DND-41 (cell line): ENCODE measurements around the gene SLC1A4.
A peak's percentile ranks its signal among the peaks of the same experiment; 100 is the strongest.

ENCODE experiments used
- ATAC-seq: fragments of 200-7000 bp; cut with Tn5 transposase; 3 replicates; pipeline ENCODE4 v1.9.1; 2021; ENCODE audit warnings: low read depth; ENCODE audit not compliant: insufficient read depth
- DNase-seq: peaks from one replicate; pipeline ENCODE4 v3.0.0-alpha.2; 2020
- H2AFZ ChIP-seq: 2 replicates; pipeline ENCODE4 v1.6.0; 2012; ENCODE audit warnings: low read depth, low read length
- H3K27ac ChIP-seq: 2 replicates; pipeline ENCODE4 v1.5.1; 2012; ENCODE audit warnings: low read length, inconsistent platforms
- H3K27me3 ChIP-seq: fragments of 200-600 bp; sonication (generic); 2 replicates; pipeline ENCODE4 v1.6.0; 2012; ENCODE audit warnings: low read length, mild to moderate bottlenecking, inconsistent platforms; ENCODE audit not compliant: insufficient read depth, poor library complexity
- H3K36me3 ChIP-seq: 2 replicates; pipeline ENCODE4 v1.5.1; 2012; ENCODE audit warnings: low read length, inconsistent platforms; ENCODE audit not compliant: insufficient read depth
- H3K4me1 ChIP-seq: 2 replicates; pipeline ENCODE4 v1.5.1; 2012; ENCODE audit warnings: mild to moderate bottlenecking, low read length; ENCODE audit not compliant: insufficient read depth
- H3K4me2 ChIP-seq: 2 replicates; pipeline ENCODE4 v1.6.0; 2012; ENCODE audit warnings: mild to moderate bottlenecking, moderate library complexity, low read length, inconsistent platforms; ENCODE audit not compliant: insufficient read depth
- H3K4me3 ChIP-seq, 2 experiments: fragments of 200-600 bp in 1 of 2; shearing (Covaris generic) in 1 of 2; 2 replicates each; pipeline ENCODE4 v1.5.1; 2012 to 2016; ENCODE audit warnings: inconsistent platforms in 2 of 2, low read length in 2 of 2, mild to moderate bottlenecking in 2 of 2, low read depth in 1 of 2, moderate library complexity in 1 of 2
- H3K79me2 ChIP-seq: 2 replicates; pipeline ENCODE4 v1.6.0; 2012; ENCODE audit warnings: low read length, inconsistent platforms; ENCODE audit not compliant: insufficient read depth
- H3K9ac ChIP-seq: 2 replicates; pipeline ENCODE4 v1.6.0; 2012; ENCODE audit warnings: low read depth, mild to moderate bottlenecking, inconsistent platforms, low read length, moderate library complexity
- H3K9me3 ChIP-seq: 2 replicates; pipeline ENCODE4 v1.5.1; 2012; ENCODE audit warnings: low read length, moderate library complexity, mild to moderate bottlenecking, inconsistent platforms; ENCODE audit not compliant: insufficient read depth, severe bottlenecking
- H4K20me1 ChIP-seq: 2 replicates; pipeline ENCODE4 v1.6.0; 2012; ENCODE audit warnings: low read length; ENCODE audit not compliant: insufficient read depth
- CTCF ChIP-seq: IDR thresholded peaks from 2 replicates; pipeline ENCODE4 v1.5.1; 2012; ENCODE audit warnings: borderline replicate concordance, low read length, moderate library complexity, mild to moderate bottlenecking; ENCODE audit not compliant: poor library complexity, severe bottlenecking; ENCODE audit errors: extremely low read depth
- EZH2 ChIP-seq: IDR thresholded peaks from 3 replicates; pipeline ENCODE4 v1.6.1; 2012; ENCODE audit warnings: borderline replicate concordance, low read depth, mild to moderate bottlenecking, moderate library complexity, low read length, inconsistent platforms; ENCODE audit not compliant: severe bottlenecking

SLC1A4 gene

GRCh38 chr2:65013776-65014175 lies 24.6 kb downstream of the SLC1A4 start:
- H4K20me1 ChIP-seq = 0 out of 2 replicates have a peak, but pooled peaks cover 6% of the 10 kb centered on the region
- no peak overlapping the region for H3K9ac ChIP-seq
- 0 out of 2 replicates have a peak, but pooled peaks cover 5% of the 10 kb centered on the region for H3K79me2 ChIP-seq
- TF ChIP-seq CTCF = no peak
- TF ChIP-seq EZH2 = no peak
- no peaks in the 10 kb centered on the region for H3K4me1 ChIP-seq
- peaks cover 92% of the 10 kb centered on the region for H3K36me3 ChIP-seq
- ATAC-seq (no peak), DNase-seq (no peak)
- H3K4me3 ChIP-seq = no peak overlapping the region
- H2AFZ ChIP-seq = no peak overlapping the region
- no peaks in the 10 kb centered on the region for H3K27me3 ChIP-seq
- no peak overlapping the region for H3K27ac ChIP-seq
- no peaks in the 10 kb centered on the region for H3K9me3 ChIP-seq
- no peak overlapping the region for H3K4me2 ChIP-seq

- Histone ChIP-seq H3K4me1 (no peaks in the 10 kb centered on the region), H3K36me3 (peaks cover 95% of the 10 kb centered on the region), H3K4me2 (no peak overlapping the region), H3K4me3 (no peak overlapping the region), H3K27ac (no peak overlapping the region), H3K79me2 (peaks cover 6% of the 10 kb centered on the region; the same call in 1 of the 2 replicates), H4K20me1 (0 out of 2 replicates have a peak, but pooled peaks cover 11% of the 10 kb centered on the region), H3K9ac (no peak overlapping the region), H2AFZ (no peak overlapping the region), H3K27me3 (no peaks in the 10 kb centered on the region), H3K9me3 (no peaks in the 10 kb centered on the region)
- TF ChIP-seq CTCF (no peak), EZH2 (no peak)
- DNase-seq (no peak), ATAC-seq (no peak)
These were observed 26.5 kb downstream of the SLC1A4 start for GRCh38 chr2:65015731-65016130.

DNA sequence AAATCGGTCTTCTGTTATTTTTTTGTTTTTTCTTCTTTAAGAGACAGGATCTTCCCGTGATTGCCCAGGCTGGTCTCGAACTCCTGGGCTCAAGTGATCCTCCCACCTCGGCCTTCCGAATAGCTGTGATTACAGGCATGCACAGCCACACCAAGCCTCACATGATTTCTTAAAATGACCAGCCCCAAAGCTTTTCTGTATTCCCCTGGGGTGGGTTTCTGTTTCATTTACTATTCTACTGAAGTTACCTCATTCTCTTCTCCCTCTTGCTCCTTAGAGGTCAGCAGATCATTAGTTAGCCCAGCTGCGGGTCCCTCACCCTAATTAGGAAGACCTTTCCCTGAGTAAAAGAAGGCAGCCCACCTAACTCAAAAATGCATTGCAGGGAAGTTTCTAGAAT lies 27.6 kb downstream of the SLC1A4 start:
- no peak overlapping the region for H3K4me3 ChIP-seq
- H3K36me3 ChIP-seq = peaks cover 97% of the 10 kb centered on the region
- H4K20me1 ChIP-seq = 0 out of 2 replicates have a peak, but pooled peaks cover 18% of the 10 kb centered on the region
- no peaks in the 10 kb centered on the region for H3K4me1 ChIP-seq
- H3K27ac ChIP-seq = no peak overlapping the region
- TF ChIP-seq CTCF = no peak
- H3K4me2 ChIP-seq = no peak overlapping the region
- no peak overlapping the region for H2AFZ ChIP-seq
- H3K27me3 ChIP-seq = no peaks in the 10 kb centered on the region
- H3K9me3 ChIP-seq = no peaks in the 10 kb centered on the region
- H3K9ac ChIP-seq = no peak overlapping the region
- peaks cover 6% of the 10 kb centered on the region; the same call in 1 of the 2 replicates for H3K79me2 ChIP-seq
- DNase-seq = no peak
- no peak for ATAC-seq

GRCh38 chr2:65017335-65017734 lies 28.1 kb downstream of the SLC1A4 start:
- DNase-seq = no peak
- peaks cover 100% of the 10 kb centered on the region for H3K36me3 ChIP-seq
- H3K27ac ChIP-seq = no peak overlapping the region

More at GRCh38 chr2:65017335-65017734, 28.1 kb downstream of the SLC1A4 start:
- Histone ChIP-seq H3K4me2 (no peak overlapping the region), H3K4me3 (no peak overlapping the region), H3K9me3 (no peaks in the 10 kb centered on the region), H4K20me1 (0 out of 2 replicates have a peak, but pooled peaks cover 20% of the 10 kb centered on the region), H3K9ac (no peak overlapping the region), H2AFZ (no peak overlapping the region), H3K79me2 (peaks cover 6% of the 10 kb centered on the region; the same call in 1 of the 2 replicates), H3K27me3 (no peaks in the 10 kb centered on the region), H3K4me1 (no peaks in the 10 kb centered on the region)
- no peak for ATAC-seq
- no peak for TF ChIP-seq EZH2
- peak; percentile 16 for TF ChIP-seq CTCF
